Adrenal gland (tissue), 5 donors: ENCODE results near the gene S100A12.

Experiments
- CTCF ChIP-seq, 6 experiments: fragments of 450-650 bp in 4 of 6; fragments of 200-600 bp in 2 of 6; sonication (generic) in 1 of 6; IDR thresholded peaks; 1 replicate in 5 of 6; 2 replicates in 1 of 6; pipeline versions ENCODE4 v1.5.1 to v1.8.0; 2016 to 2021; ENCODE audit warnings: antibody characterized with exemption in 6 of 6, mild to moderate bottlenecking in 2 of 6, moderate library complexity in 1 of 6
- POLR2A ChIP-seq, 2 donors: fragments of 450-650 bp; IDR thresholded peaks; one replicate each; pipeline ENCODE4 v1.6.1; 2017; ENCODE audit warnings: antibody characterized with exemption in 2 of 2, mild to moderate bottlenecking in 2 of 2, moderate library complexity in 1 of 2
- donor health status: DM: no; HTN: no; CAD: no.

- peak in 1 of 6 experiments; percentile 0 for TF ChIP-seq CTCF (IDR thresholded peaks at IDR 0.05)
- peak in 1 of 2 donors; percentile 27 for TF ChIP-seq POLR2A (IDR thresholded peaks at IDR 0.05)
Observed at GRCh38 chr1:153357853-153358690, 17.3 kb downstream of the S100A12 start, which contains the start of gene S100A9.
